ENCODE data around the gene ACER3. TPM values are rescaled to one million over a fixed set of nuclear protein-coding genes. Genes with fewer than 3 reads are reported as not detected.

The ACER3 gene
- total and polyA plus RNA-seq, 2 experiments from 2014 or later = 6.2 to 26.5 TPM

GRCh38 chr11:77071077-77071476, 210.4 kb downstream of the ACER3 start:
- Histone ChIP-seq H3F3A (replicated peaks; ENCODE audit: low read depth) (peaks cover 4% of the 10 kb centered on the region; the same call in 1 of the 2 replicates), H3K79me2 (replicated peaks; ENCODE audit: insufficient read depth) (no peaks in the 10 kb centered on the region), H3K4me3 (no peak overlapping the region), H4K20me1 (replicated peaks; ENCODE audit: insufficient read depth) (no peaks in the 10 kb centered on the region), H3K4me1 (ENCODE audit: insufficient read depth) (peaks cover 6% of the 10 kb centered on the region; the same call in 1 of the 2 replicates), H3K27ac (ENCODE audit: low read depth) (no peak overlapping the region), H3K9me2 (ENCODE audit: insufficient read depth) (no peaks in the 10 kb centered on the region), H3K36me3 (ENCODE audit: insufficient read depth) (no peaks in the 10 kb centered on the region), H3K27me3 (ENCODE audit: insufficient read depth) (no peaks in the 10 kb centered on the region), H2AFZ (no peak overlapping the region), H3K4me2 (no peak overlapping the region)
- H3K4me3 Mint-ChIP-seq = no peak overlapping the region
- H3K27me3 Mint-ChIP-seq (ENCODE audit: insufficient read depth, low read depth, poor library complexity) = peaks cover 22% of the 10 kb centered on the region
- no peak overlapping the region for H3K27ac Mint-ChIP-seq
- ATAC-seq (no peak), DNase-seq (ENCODE audit: low spot score) (no peak)
- TF ChIP-seq, protein P1, sequence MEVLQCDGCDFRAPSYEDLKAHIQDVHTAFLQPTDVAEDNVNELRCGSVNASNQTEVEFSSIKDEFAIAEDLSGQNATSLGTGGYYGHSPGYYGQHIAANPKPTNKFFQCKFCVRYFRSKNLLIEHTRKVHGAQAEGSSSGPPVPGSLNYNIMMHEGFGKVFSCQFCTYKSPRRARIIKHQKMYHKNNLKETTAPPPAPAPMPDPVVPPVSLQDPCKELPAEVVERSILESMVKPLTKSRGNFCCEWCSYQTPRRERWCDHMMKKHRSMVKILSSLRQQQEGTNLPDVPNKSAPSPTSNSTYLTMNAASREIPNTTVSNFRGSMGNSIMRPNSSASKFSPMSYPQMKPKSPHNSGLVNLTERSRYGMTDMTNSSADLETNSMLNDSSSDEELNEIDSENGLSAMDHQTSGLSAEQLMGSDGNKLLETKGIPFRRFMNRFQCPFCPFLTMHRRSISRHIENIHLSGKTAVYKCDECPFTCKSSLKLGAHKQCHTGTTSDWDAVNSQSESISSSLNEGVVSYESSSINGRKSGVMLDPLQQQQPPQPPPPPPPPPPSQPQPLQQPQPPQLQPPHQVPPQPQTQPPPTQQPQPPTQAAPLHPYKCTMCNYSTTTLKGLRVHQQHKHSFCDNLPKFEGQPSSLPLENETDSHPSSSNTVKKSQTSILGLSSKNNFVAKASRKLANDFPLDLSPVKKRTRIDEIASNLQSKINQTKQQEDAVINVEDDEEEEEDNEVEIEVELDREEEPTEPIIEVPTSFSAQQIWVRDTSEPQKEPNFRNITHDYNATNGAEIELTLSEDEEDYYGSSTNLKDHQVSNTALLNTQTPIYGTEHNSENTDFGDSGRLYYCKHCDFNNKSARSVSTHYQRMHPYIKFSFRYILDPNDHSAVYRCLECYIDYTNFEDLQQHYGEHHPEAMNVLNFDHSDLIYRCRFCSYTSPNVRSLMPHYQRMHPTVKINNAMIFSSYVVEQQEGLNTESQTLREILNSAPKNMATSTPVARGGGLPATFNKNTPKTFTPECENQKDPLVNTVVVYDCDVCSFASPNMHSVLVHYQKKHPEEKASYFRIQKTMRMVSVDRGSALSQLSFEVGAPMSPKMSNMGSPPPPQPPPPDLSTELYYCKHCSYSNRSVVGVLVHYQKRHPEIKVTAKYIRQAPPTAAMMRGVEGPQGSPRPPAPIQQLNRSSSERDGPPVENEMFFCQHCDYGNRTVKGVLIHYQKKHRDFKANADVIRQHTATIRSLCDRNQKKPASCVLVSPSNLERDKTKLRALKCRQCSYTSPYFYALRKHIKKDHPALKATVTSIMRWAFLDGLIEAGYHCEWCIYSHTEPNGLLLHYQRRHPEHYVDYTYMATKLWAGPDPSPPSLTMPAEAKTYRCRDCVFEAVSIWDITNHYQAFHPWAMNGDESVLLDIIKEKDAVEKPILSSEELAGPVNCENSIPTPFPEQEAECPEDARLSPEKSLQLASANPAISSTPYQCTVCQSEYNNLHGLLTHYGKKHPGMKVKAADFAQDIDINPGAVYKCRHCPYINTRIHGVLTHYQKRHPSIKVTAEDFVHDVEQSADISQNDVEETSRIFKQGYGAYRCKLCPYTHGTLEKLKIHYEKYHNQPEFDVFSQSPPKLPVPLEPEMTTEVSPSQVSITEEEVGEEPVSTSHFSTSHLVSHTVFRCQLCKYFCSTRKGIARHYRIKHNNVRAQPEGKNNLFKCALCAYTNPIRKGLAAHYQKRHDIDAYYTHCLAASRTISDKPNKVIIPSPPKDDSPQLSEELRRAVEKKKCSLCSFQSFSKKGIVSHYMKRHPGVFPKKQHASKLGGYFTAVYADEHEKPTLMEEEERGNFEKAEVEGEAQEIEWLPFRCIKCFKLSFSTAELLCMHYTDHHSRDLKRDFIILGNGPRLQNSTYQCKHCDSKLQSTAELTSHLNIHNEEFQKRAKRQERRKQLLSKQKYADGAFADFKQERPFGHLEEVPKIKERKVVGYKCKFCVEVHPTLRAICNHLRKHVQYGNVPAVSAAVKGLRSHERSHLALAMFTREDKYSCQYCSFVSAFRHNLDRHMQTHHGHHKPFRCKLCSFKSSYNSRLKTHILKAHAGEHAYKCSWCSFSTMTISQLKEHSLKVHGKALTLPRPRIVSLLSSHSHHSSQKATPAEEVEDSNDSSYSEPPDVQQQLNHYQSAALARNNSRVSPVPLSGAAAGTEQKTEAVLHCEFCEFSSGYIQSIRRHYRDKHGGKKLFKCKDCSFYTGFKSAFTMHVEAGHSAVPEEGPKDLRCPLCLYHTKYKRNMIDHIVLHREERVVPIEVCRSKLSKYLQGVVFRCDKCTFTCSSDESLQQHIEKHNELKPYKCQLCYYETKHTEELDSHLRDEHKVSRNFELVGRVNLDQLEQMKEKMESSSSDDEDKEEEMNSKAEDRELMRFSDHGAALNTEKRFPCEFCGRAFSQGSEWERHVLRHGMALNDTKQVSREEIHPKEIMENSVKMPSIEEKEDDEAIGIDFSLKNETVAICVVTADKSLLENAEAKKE (CRISPR knock-in tag; IDR thresholded peaks at IDR 0.05) = no peak
- TF ChIP-seq EZH2phosphoT487 (IDR thresholded peaks at IDR 0.05; ENCODE audit: unreplicated experiment) = no peak
- TF ChIP-seq, protein P2, sequence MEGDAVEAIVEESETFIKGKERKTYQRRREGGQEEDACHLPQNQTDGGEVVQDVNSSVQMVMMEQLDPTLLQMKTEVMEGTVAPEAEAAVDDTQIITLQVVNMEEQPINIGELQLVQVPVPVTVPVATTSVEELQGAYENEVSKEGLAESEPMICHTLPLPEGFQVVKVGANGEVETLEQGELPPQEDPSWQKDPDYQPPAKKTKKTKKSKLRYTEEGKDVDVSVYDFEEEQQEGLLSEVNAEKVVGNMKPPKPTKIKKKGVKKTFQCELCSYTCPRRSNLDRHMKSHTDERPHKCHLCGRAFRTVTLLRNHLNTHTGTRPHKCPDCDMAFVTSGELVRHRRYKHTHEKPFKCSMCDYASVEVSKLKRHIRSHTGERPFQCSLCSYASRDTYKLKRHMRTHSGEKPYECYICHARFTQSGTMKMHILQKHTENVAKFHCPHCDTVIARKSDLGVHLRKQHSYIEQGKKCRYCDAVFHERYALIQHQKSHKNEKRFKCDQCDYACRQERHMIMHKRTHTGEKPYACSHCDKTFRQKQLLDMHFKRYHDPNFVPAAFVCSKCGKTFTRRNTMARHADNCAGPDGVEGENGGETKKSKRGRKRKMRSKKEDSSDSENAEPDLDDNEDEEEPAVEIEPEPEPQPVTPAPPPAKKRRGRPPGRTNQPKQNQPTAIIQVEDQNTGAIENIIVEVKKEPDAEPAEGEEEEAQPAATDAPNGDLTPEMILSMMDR (conservative IDR thresholded peaks at IDR 0.05; ENCODE audit: low read depth in 2 of 2) = no peak
- TF ChIP-seq CREB1 (CRISPR knock-in tag; IDR thresholded peaks at IDR 0.05; ENCODE audit: low read depth) = no peak
- no peak for TF ChIP-seq REST (IDR thresholded peaks at IDR 0.05; ENCODE audit: unreplicated experiment)
- no peak for TF ChIP-seq ZNF114 (CRISPR knock-in tag; IDR thresholded peaks at IDR 0.05)
- TF ChIP-seq POLR2AphosphoS5 (IDR thresholded peaks at IDR 0.05; ENCODE audit: low read depth) = no peak
- no peak for TF ChIP-seq ZNF331 (CRISPR knock-in tag; IDR thresholded peaks at IDR 0.05; ENCODE audit: low read depth)
- TF ChIP-seq JUNB (IDR thresholded peaks at IDR 0.05; ENCODE audit: unreplicated experiment) = no peak
- TF ChIP-seq NANOG (IDR thresholded peaks at IDR 0.05; ENCODE audit: borderline replicate concordance) = no peak
- TF ChIP-seq STAT1 (IDR thresholded peaks at IDR 0.05; ENCODE audit: unreplicated experiment) = no peak
- TF ChIP-seq EZH2 (IDR thresholded peaks at IDR 0.05; ENCODE audit: low read depth, unreplicated experiment) = no peak
- no peak for TF ChIP-seq ETS1 (IDR thresholded peaks at IDR 0.05)
- no peaks in the 10 kb centered on the region for H3K36me3 Mint-ChIP-seq (ENCODE audit: low read depth)
- H3K4me1 Mint-ChIP-seq = peaks cover 14% of the 10 kb centered on the region
- H3K9me3 Mint-ChIP-seq = no peaks in the 10 kb centered on the region
